Activated CD4-positive, alpha-beta T cell treated with anti-CD3 and anti-CD28 coated beads, Interleukin-2, amount 10 ng/mL, durations not matched to agents 7 days and 5 days (primary cell): ENCODE results near the gene CRABP1. TPM values are rescaled to one million over a fixed set of nuclear protein-coding genes. Genes with fewer than 3 reads are reported as not detected.

Experiments used
- CTCF ChIA-PET: fragments of 350-600 bp; sonication (Branson Sonifier 250); formaldehyde crosslinking; loops from one replicate; lab custom pipeline; 2021; ENCODE audit warnings: antibody characterized with exemption; lab: Charles Lee
- POLR2A ChIA-PET: fragments of 350-600 bp; sonication (Branson Sonifier 250); formaldehyde crosslinking; loops from one replicate; lab custom pipeline; 2021; ENCODE audit warnings: antibody characterized with exemption; lab: Charles Lee
- DNase-seq: peaks from one replicate; pipeline ENCODE4 v3.0.0-alpha.2; 2020
- H3K27ac Mint-ChIP-seq: one replicate; pipeline ENCODE4 v1.8.0; 2021; ENCODE audit warnings: mild to moderate bottlenecking, moderate library complexity, mixed read lengths
- H3K27me3 Mint-ChIP-seq: one replicate; pipeline ENCODE4 v1.8.0; 2021; ENCODE audit warnings: mixed read lengths
- H3K36me3 Mint-ChIP-seq: one replicate; pipeline ENCODE4 v1.8.0; 2021; ENCODE audit warnings: low read depth, mixed read lengths
- H3K4me1 Mint-ChIP-seq: one replicate; pipeline ENCODE4 v1.8.0; 2021; ENCODE audit warnings: mixed read lengths
- H3K4me3 Mint-ChIP-seq: one replicate; pipeline ENCODE4 v1.8.0; 2021; ENCODE audit warnings: mild to moderate bottlenecking, moderate library complexity, mixed read lengths
- H3K9me3 Mint-ChIP-seq: one replicate; pipeline ENCODE4 v1.8.0; 2021; ENCODE audit warnings: mixed read lengths
- total RNA-seq, 2 experiments: library from RNA; stranded (reverse); gene quantifications; one replicate each; pipeline ENCODE4 v1.2.3, GENCODE V29; 2021

Gene CRABP1
- total RNA-seq, 2 experiments from 2014 or later = not detected

DNA sequence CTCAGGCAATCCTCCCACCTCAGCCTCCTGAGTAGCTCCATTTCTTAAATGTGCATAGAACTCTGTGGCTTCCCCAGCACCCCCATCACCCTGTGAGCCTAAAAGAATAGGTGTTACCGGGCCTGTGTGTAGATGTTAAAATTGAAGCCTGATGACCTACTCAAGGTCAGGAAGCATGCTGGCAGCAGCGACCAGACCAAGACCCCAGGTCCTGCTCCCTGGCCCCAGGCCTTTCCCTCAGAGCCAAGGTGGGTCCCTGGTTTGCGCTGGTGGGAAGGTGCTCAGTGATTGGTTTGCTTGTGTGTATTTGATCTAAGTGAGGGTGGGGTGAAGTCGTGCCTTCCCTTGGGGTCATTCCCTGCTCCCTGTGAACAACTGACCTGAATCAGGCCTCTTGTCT, 18.4 kb upstream of the CRABP1 start:
- Mint-ChIP-seq H3K27ac (no peak overlapping the region), H3K36me3 (no peaks in the 10 kb centered on the region), H3K9me3 (no peaks in the 10 kb centered on the region), H3K27me3 (no peaks in the 10 kb centered on the region), H3K4me1 (no peaks in the 10 kb centered on the region), H3K4me3 (no peak overlapping the region)
- ChIA-PET POLR2A (no interaction called here), CTCF (interaction anchor here (0.7 to 1.7 kb wide), 3 partner anchors 11 to 22 kb away, joined by 3 to 5 read pairs (median 3); partner anchors contain the start of gene SKIC8)
- no peak for DNase-seq

DNA sequence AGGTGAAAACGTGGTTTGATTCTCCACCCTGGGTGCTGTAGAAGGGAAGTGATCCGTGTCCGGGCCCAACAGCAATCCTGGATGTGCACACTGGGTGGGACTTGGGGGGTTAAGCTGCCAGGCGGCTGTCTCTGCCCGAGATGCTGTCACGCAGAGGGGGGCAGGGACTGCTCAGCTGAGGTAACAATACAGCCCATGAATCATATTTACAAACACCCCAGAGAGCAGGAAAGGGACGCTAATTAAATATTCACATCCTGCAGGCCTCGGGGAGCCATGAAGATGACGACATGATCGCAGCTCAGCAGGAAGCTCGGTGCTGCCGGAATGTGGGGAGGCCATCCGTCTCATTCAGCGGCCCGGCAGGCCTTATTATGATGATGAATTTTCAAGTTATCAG, 17.9 kb upstream of the CRABP1 start:
- H3K9me3 Mint-ChIP-seq = no peaks in the 10 kb centered on the region
- H3K4me1 Mint-ChIP-seq = no peaks in the 10 kb centered on the region
- no peak overlapping the region for H3K27ac Mint-ChIP-seq
- H3K27me3 Mint-ChIP-seq = no peaks in the 10 kb centered on the region
- POLR2A ChIA-PET = no interaction called here
- no peak for DNase-seq
- CTCF ChIA-PET = interaction anchor here (0.7 to 1.4 kb wide), 2 partner anchors 13 to 22 kb away, joined by 3 read pairs; partner anchors contain the start of gene SKIC8
- H3K4me3 Mint-ChIP-seq = no peak overlapping the region
- no peaks in the 10 kb centered on the region for H3K36me3 Mint-ChIP-seq

DNA sequence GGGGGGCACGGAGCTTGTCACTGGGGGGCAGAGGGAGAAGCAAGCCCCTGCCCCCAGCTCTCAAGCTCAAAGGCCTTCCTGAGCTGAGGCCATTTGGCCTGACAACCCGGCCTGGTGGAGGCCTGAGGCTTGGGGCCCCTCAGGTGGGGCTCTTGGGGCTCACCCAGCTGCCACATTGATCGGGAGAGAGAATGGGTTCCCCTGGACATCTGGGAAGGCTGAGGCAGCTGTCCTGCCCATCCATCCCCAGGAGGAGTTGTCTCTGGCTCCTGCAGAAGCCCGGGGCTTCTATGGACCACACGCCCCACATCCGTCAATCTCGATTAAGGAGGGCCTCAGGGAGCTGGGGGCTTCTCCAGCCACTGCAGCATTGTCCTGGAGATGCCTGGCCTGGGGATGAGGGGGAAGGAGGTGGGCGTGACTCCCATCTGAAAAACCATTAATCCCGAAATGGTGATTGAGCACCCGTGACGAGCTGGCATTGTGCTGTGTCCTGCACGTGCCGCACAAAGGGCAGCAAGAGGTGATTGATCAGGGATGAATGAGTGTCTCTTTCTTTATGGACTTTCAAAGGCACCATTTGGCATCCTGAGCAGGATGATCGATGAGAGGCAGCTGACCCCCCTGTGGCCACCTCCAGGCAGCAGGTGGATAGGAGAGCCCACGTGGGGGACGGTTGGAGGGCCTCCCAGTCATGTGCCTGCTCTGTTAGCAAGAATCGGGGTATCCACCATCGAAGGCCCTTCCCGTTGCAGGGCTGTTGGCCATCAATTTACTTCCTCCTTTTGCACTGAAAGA, 17.2 kb upstream of the CRABP1 start:
- no peaks in the 10 kb centered on the region for H3K9me3 Mint-ChIP-seq
- H3K27me3 Mint-ChIP-seq = no peaks in the 10 kb centered on the region
- no peaks in the 10 kb centered on the region for H3K4me1 Mint-ChIP-seq
- no peaks in the 10 kb centered on the region for H3K36me3 Mint-ChIP-seq
- ChIA-PET POLR2A (no interaction called here), CTCF (interaction anchor here (0.7 kb wide), 1 partner anchor 14 kb away, joined by 3 read pairs; no protein-coding TSS in a partner anchor)
- no peak overlapping the region for H3K4me3 Mint-ChIP-seq
- H3K27ac Mint-ChIP-seq = no peak overlapping the region
- DNase-seq = no peak

DNA sequence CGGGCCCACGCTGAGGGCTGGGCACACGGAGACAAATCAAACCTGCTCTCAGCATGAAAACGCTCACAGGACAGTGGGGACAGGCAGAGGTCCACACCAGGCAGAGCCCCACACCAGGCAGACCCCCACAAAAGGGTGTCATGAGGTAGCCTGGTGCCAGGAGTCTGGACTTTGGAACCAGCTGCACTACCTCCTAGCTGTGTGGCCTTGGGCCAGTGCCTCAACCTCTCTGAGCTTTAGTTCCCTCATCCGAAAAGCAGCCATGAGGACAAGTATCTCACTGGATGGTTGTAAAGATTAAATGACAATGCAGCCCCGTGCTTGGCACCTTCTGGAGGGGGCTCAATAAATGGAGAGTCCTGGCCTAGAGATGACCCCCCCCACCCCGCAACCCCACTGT, 16.5 kb upstream of the CRABP1 start:
- ChIA-PET POLR2A (no interaction called here), CTCF (no interaction called here)
- Mint-ChIP-seq H3K9me3 (no peaks in the 10 kb centered on the region), H3K36me3 (no peaks in the 10 kb centered on the region), H3K4me1 (no peaks in the 10 kb centered on the region), H3K27ac (no peak overlapping the region), H3K4me3 (no peak overlapping the region), H3K27me3 (no peaks in the 10 kb centered on the region)
- DNase-seq = no peak

DNA sequence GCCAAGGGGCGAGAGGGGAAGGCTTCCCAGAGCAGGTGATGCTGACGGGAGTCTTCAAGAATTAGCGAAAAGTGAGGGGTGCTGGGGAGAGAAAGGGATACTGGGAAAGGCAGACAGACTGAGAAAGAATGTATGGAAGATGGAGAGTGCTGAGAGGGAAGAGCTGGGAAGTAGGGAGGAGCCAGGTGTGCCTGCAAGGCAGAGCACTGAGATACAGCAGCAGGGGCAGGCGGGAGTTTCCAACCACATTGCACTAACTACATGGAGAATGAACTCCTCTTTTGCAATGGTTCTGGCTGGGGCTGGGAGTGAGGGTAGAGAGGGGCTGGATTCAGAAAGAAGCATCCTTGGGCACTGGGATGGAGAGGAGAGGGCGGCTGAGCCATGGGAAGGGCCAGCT, 16.0 kb upstream of the CRABP1 start:
- CTCF ChIA-PET = interaction anchor here (1.3 kb wide), 1 partner anchor 13 kb away, joined by 4 read pairs; no protein-coding TSS in a partner anchor
- H3K4me3 Mint-ChIP-seq = no peak overlapping the region
- no peaks in the 10 kb centered on the region for H3K4me1 Mint-ChIP-seq

DNA sequence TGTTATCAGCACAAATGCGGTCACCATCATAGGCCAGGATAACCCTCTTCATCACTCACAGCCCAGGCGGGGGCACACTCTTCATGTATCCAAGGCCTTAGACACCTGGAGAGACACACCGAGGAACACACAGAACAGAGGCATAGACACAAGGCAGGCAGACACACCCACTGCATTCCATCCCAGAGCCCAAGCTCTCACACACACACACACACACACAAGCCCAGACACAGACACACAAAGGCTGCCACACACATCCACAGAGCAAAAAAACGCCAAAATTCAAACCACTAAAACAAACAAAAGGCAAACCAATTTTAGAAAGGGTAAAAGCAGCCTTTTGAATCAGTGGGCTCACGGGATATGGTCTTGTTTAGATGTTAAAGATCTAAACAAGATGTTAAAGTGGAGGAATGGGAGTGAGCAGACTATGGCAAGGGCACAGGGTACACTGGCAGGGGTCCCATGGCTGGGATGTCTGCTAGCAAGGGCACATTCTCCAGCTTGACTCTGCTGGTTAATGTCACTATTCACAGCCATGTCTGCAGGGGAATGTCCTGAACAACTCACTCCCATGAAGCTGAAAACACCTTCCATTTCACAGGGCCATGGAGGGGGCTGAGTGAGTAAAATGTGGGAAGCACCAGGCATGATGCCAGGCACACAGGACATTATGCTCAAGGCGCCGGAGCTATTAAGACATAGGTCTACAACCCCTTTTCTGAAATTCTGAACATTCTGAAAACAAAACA, 14.9 kb upstream of the CRABP1 start:
- Mint-ChIP-seq H3K27me3 (no peaks in the 10 kb centered on the region), H3K36me3 (no peaks in the 10 kb centered on the region), H3K27ac (no peak overlapping the region), H3K4me1 (no peaks in the 10 kb centered on the region), H3K4me3 (no peak overlapping the region), H3K9me3 (no peaks in the 10 kb centered on the region)
- ChIA-PET CTCF (interaction anchor here (1.3 kb wide), 1 partner anchor 14 kb away, joined by 4 read pairs; no protein-coding TSS in a partner anchor), POLR2A (interaction anchor here (0.7 kb wide), 1 partner anchor 90 kb away, joined by 3 read pairs; no protein-coding TSS in a partner anchor)
- DNase-seq = no peak

More for the DNA sequence above, 16.0 kb upstream of the CRABP1 start:
- POLR2A ChIA-PET = interaction anchor here (0.7 kb wide), 1 partner anchor 92 kb away, joined by 3 read pairs; no protein-coding TSS in a partner anchor
- no peak for DNase-seq
- Mint-ChIP-seq H3K9me3 (no peaks in the 10 kb centered on the region), H3K27ac (no peak overlapping the region), H3K36me3 (no peaks in the 10 kb centered on the region), H3K27me3 (no peaks in the 10 kb centered on the region)

DNA sequence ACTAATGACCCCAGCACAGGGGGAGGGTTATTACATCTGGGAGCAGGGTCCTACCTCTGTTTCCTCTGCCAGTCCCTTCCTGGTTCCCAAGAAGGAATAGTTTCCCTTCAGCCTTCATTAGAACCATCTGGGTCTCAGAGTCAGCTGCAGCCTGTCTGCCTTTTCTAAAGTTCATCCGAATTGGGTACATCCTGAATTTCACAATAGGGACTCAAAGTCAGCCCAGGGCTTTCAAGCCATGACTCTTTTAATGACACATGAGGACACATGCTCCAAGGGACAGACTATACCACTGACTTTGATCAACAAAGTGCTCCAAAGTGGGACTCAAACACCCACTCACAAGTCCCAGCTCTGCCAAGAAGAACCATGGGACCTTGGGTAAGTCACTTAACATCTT, 12.7 kb upstream of the CRABP1 start:
- Mint-ChIP-seq H3K27ac (no peak overlapping the region), H3K4me1 (no peaks in the 10 kb centered on the region), H3K27me3 (no peaks in the 10 kb centered on the region), H3K9me3 (no peaks in the 10 kb centered on the region), H3K36me3 (no peaks in the 10 kb centered on the region), H3K4me3 (no peak overlapping the region)
- POLR2A ChIA-PET = no interaction called here
- CTCF ChIA-PET = interaction anchor here (1.0 to 1.3 kb wide), 2 partner anchors 17 to 20 kb away, joined by 3 read pairs; no protein-coding TSS in a partner anchor
- DNase-seq = no peak

DNA sequence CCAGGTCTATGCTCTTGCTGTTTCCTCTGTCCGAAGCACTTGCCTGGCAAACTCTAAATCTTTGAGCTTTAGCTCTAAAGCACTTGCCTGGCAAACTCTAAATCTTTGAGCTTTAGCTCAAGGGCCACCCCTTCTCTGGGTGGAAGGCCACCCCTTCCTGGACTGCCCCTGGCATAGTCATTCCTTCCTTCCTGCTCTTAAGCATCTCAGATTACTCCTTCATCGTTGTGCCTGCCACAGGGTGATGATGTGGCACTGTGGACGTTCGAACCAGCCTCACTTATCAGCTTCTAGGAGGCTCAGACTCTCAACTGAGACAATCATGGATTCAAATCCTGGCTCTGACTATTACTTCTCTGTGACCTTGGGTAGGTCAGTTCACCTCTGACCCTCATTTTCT, 10.5 kb upstream of the CRABP1 start:
- no peak for DNase-seq
- Mint-ChIP-seq H3K9me3 (no peaks in the 10 kb centered on the region), H3K27me3 (no peaks in the 10 kb centered on the region), H3K36me3 (no peaks in the 10 kb centered on the region), H3K4me3 (no peak overlapping the region), H3K27ac (no peak overlapping the region), H3K4me1 (no peaks in the 10 kb centered on the region)
- ChIA-PET CTCF (interaction anchor here (0.5 kb wide), 1 partner anchor 216 kb away, joined by 4 read pairs; no protein-coding TSS in a partner anchor), POLR2A (no interaction called here)

DNA sequence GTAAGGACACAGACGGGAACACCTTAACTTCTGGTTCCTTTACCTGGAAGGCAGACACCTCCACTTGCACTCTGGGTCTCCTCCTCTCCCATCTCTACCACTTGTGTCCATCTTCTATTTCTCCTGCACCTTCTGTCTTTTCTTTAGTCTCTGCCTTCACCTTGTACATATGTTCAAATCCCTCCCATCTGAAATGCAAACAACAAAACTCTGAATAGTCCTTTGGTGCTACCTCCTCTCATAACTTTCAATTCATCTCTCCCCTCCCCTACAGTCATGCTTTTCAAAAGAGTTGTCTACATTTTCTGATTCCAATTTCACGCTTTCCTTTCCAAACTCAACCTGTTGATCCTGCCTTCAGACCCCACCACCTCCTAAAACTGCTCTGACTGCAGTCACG, 5.3 kb upstream of the CRABP1 start:
- Mint-ChIP-seq H3K4me1 (peaks cover 2% of the 10 kb centered on the region), H3K36me3 (no peaks in the 10 kb centered on the region), H3K27me3 (peaks cover 21% of the 10 kb centered on the region), H3K9me3 (no peaks in the 10 kb centered on the region), H3K4me3 (no peak overlapping the region), H3K27ac (no peak overlapping the region)
- ChIA-PET POLR2A (no interaction called here), CTCF (no interaction called here)
- no peak for DNase-seq

DNA sequence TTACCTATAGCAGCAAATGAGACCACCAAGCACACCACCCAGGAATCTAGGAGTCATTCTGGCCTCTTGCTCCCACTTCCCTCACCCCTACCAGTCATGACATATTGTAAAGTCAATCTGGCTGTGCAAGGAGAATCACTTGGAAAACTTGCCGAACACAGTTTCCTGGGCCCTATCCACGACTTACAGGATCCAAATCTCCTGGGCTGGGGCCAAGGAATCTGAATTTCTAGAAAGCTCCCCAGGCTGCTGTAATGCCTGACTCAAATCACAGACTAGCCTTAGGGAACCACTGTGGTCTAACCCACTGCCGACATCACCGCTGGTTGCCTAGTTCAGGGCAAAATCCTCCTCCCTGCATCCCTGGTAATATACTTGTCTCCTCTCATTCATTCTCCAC, 4.2 kb upstream of the CRABP1 start:
- H3K9me3 Mint-ChIP-seq = no peaks in the 10 kb centered on the region
- no peak for DNase-seq
- H3K4me3 Mint-ChIP-seq = no peak overlapping the region
- H3K27me3 Mint-ChIP-seq = peaks cover 32% of the 10 kb centered on the region
- POLR2A ChIA-PET = no interaction called here
- H3K27ac Mint-ChIP-seq = no peak overlapping the region
- CTCF ChIA-PET = interaction anchor here (1.7 kb wide), 1 partner anchor 87 kb away, joined by 4 read pairs; no protein-coding TSS in a partner anchor
- no peaks in the 10 kb centered on the region for H3K36me3 Mint-ChIP-seq
- H3K4me1 Mint-ChIP-seq = peaks cover 2% of the 10 kb centered on the region

DNA sequence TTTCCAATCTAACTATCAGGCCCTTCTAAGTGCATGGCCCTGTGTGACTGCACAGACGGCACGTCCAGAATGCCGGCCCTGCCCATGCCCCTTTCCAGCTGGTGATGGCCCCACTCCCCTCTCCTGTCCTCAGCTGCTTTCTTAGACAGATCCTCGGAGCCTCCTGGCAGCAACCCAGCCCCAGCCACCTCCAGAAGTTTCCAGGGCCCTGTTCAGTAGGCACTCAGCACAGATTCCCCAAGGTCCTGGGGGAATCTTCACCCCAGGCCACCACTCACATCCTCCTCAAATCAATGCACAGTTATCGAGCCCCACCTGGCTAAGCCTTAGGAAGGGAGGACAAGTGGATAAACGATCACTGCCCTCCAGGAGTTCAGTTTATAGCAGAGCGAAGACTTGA, 1.4 kb upstream of the CRABP1 start:
- DNase-seq = no peak
- ChIA-PET CTCF (no interaction called here), POLR2A (no interaction called here)
- Mint-ChIP-seq H3K27me3 (peaks cover 52% of the 10 kb centered on the region), H3K9me3 (no peaks in the 10 kb centered on the region), H3K4me1 (peaks cover 2% of the 10 kb centered on the region), H3K4me3 (no peak overlapping the region), H3K36me3 (no peaks in the 10 kb centered on the region), H3K27ac (no peak overlapping the region)

DNA sequence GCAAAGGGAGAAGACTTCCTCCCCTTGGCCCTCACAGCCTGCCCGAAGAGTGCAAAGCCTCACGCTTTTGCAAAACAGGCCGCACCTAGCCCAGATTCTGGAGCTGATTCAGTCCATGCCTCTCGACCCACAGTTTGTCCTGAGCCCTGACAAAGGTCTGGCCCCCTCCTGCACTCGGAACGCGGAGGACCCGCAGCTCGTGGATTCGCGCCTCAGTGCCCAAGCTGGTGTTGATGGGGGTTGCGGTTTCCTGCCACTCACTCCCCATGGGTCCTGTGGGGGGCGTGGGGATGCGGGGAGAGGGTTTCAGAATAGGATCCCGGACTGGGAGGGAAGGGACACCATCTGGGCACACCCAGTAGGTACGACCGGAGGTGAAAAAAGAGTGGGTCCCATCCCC, 594 bp upstream of the CRABP1 start:
- Mint-ChIP-seq H3K36me3 (no peaks in the 10 kb centered on the region), H3K4me3 (no peak overlapping the region), H3K27me3 (peaks cover 52% of the 10 kb centered on the region), H3K4me1 (peaks cover 2% of the 10 kb centered on the region), H3K27ac (no peak overlapping the region), H3K9me3 (no peaks in the 10 kb centered on the region)
- POLR2A ChIA-PET = no interaction called here
- CTCF ChIA-PET = no interaction called here
- DNase-seq = no peak
